Brain microvascular endothelial cell (primary cell): ENCODE measurements around the gene ZNF530.
A peak's percentile ranks its signal among the peaks of the same experiment; 100 is the strongest.

Experiments used
- DNase-seq: peaks from one replicate; pipeline ENCODE4 v3.0.0-alpha.2; 2020
- H3K27ac ChIP-seq: fragments of 250-450 bp; sonication (Bioruptor Pico); 2 replicates; pipeline ENCODE4 v1.5.1; 2020; ENCODE audit warnings: mild to moderate bottlenecking, moderate library complexity
- H3K27me3 ChIP-seq: fragments of 250-450 bp; sonication (Bioruptor Pico); replicated peaks from 2 replicates; pipeline ENCODE4 v1.5.1; 2020; ENCODE audit warnings: mild to moderate bottlenecking
- H3K36me3 ChIP-seq: fragments of 250-450 bp; sonication (Bioruptor Pico); replicated peaks from 2 replicates; pipeline ENCODE4 v1.5.1; 2020; ENCODE audit warnings: mild to moderate bottlenecking
- H3K4me3 ChIP-seq: 2 replicates; pipeline ENCODE4 v1.5.1; 2011; ENCODE audit warnings: low read depth, mild to moderate bottlenecking, control low read depth, low read length, moderate library complexity
- CTCF ChIP-seq: IDR thresholded peaks from 2 replicates; pipeline ENCODE4 v1.5.1; 2011; ENCODE audit warnings: low read depth, mild to moderate bottlenecking, moderate library complexity, low read length, control low read depth, inconsistent platforms; ENCODE audit errors: missing control alignments
- in situ Hi-C: cut with HindIII; loops from 2 replicates; pipeline ENCODE4 v1.10.0; 2017; ENCODE audit warnings: low sequenced_read_pairs, low pct_ligation_motif_present

The ZNF530 gene

DNA sequence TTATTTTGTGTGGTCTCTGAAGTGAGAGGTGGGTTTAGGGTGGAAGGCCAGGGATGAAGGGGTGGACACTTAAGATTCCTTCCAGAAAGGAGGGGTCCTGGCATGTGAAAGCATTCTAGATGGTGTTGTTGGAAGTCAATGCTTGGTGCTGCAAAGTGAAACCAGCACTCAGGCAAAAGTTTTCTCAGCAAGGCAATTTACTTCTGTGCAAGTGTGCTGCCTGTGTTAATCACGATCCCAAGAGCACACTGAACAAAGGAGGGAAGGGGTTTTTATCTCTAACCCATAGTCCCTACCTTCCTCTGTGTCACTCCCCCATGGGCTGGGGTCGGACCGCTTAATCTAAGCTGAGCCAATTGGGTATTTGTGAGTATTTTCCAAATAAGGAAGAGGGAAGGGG, 15.7 kb downstream of the ZNF530 start:
- in situ Hi-C loops: no loop called here
- no peak for DNase-seq
- Histone ChIP-seq H3K4me3 (peak overlapping the region; percentile 97), H3K27ac (no peak overlapping the region), H3K27me3 (no peaks in the 10 kb centered on the region), H3K36me3 (peaks cover 39% of the 10 kb centered on the region)
- TF ChIP-seq CTCF: no peak

DNA sequence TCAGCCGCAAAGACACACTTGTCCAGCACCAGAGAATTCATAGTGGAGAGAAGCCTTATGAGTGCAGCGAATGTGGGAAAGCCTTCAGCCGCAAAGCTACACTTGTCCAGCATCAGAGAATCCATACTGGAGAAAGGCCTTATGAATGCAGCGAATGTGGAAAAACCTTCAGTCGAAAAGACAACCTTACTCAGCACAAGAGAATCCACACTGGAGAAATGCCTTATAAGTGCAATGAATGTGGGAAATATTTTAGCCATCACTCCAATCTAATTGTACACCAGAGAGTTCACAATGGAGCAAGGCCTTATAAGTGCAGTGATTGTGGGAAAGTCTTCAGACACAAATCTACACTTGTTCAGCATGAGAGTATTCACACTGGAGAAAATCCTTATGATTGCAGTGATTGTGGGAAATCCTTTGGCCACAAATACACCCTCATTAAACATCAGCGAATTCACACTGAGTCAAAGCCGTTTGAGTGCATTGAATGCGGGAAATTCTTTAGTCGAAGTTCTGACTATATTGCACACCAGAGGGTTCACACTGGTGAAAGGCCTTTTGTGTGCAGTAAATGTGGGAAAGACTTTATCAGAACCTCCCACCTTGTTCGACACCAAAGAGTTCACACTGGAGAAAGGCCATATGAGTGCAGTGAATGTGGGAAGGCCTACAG, 21.1 kb downstream of the ZNF530 start:
- H3K36me3 ChIP-seq: peaks cover 67% of the 10 kb centered on the region
- no peaks in the 10 kb centered on the region for H3K27me3 ChIP-seq
- no peak overlapping the region for H3K27ac ChIP-seq
- in situ Hi-C loops: no loop called here
- H3K4me3 ChIP-seq: no peak overlapping the region
- no peak for DNase-seq
- TF ChIP-seq CTCF: no peak

- no peak overlapping the region for H3K4me3 ChIP-seq
- H3K27ac ChIP-seq: no peak overlapping the region
- TF ChIP-seq CTCF: no peak
- no peaks in the 10 kb centered on the region for H3K27me3 ChIP-seq
- DNase-seq: no peak
- in situ Hi-C loops: no loop called here
- H3K36me3 ChIP-seq: peaks cover 48% of the 10 kb centered on the region
These were observed 23.4 kb downstream of the ZNF530 start for GRCh38 chr19:57623091-57623490.

GRCh38 chr19:57632987-57633831, 33.5 kb downstream of the ZNF530 start, which contains the start of gene ZNF211:
TSS of gene ZNF211 (plus strand) at chr19:57633168. CDS start at chr19:57633347, 179 bp downstream.
- peak; percentile 95 for DNase-seq
- Histone ChIP-seq H3K27ac (peak within 1 kb of the TSS; percentile 69), H3K4me3 (peak within 1 kb of the TSS; percentile 91), H3K27me3 (no peaks in the 10 kb centered on the region), H3K36me3 (peaks cover 11% of the 10 kb centered on the region)
- no peak for TF ChIP-seq CTCF
- in situ Hi-C loops: no loop called here

DNA sequence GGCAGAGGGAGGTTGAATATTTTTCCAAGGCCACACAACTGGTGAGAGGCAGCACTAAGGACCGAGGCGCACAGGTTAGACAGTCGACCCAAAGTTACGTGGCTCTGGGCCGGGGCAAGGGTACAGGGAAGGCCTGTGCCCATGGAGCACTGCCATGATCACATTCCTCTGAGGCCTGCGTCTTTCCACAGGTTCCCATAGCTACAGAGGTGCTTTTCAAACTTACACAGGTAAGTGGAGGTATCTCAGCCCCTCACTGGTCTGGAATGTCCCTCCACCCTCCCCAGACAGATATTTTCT, 34.1 kb downstream of the ZNF530 start:
- H3K36me3 ChIP-seq: peaks cover 11% of the 10 kb centered on the region
- H3K27me3 ChIP-seq: no peaks in the 10 kb centered on the region
- no peak for TF ChIP-seq CTCF
- H3K4me3 ChIP-seq: peak overlapping the region; percentile 91
- in situ Hi-C loops: no loop called here
- no peak overlapping the region for H3K27ac ChIP-seq
- DNase-seq: no peak
